Right lobe of liver (tissue), 4 donors: ENCODE data around the gene TAL2.

ENCODE experiments used
- CTCF ChIP-seq, 4 donors: fragments of 200-600 bp in 3 of 4; fragments of 450-650 bp in 1 of 4; IDR thresholded peaks; one replicate each; pipeline versions ENCODE4 v1.5.1 to v1.8.0; 2016 to 2022; ENCODE audit warnings: antibody characterized with exemption in 4 of 4, mild to moderate bottlenecking in 2 of 4
- POLR2A ChIP-seq: fragments of 450-650 bp; IDR thresholded peaks from one replicate; pipeline ENCODE4 v1.6.1; 2017; ENCODE audit warnings: antibody characterized with exemption, mild to moderate bottlenecking
- donor health status: DM: no; HTN: no; CAD: no.
- donor health status: DM: no; HTN: no; CAD: no.
- donor health status: DM: no; HTN: yes; CAD: no.

GRCh38 chr9:105712297-105712696 is 50.0 kb downstream of the TAL2 start:
- TF ChIP-seq POLR2A (no peak), CTCF (IDR thresholded peaks at IDR 0.05) (no peak)
